CD4-positive, alpha-beta T cell (primary cell): Measurements from ENCODE around the gene RRP12. TPM values are rescaled to one million over a fixed set of nuclear protein-coding genes. Genes with fewer than 3 reads are reported as not detected.
A peak's percentile ranks its signal among the peaks of the same experiment; 100 is the strongest.

Experiments
- ATAC-seq: fragments of 200-7000 bp; cut with Tn5 transposase; one replicate; pipeline ENCODE4 v1.10.0; 2022; ENCODE audit warnings: mild to moderate bottlenecking; ENCODE audit not compliant: poor library complexity
- CTCF ChIA-PET: fragments of 350-600 bp; sonication (Branson Sonifier 250); formaldehyde crosslinking; loops from one replicate; lab custom pipeline; 2021; ENCODE audit warnings: antibody characterized with exemption, inconsistent platforms; lab: Charles Lee
- POLR2A ChIA-PET: fragments of 350-600 bp; sonication (Branson Sonifier 250); formaldehyde crosslinking; loops from one replicate; lab custom pipeline; 2021; ENCODE audit warnings: antibody characterized with exemption, inconsistent platforms; lab: Charles Lee
- DNase-seq, 14 experiments: peaks; one replicate each; pipeline ENCODE4 v3.0.0-alpha.2; 2013 to 2020; ENCODE audit warnings: mixed read lengths in 2 of 14
- H3K27ac ChIP-seq, 2 donors: one replicate each; pipeline versions ENCODE4 v1.5.1 to v1.7.0; 2013; ENCODE audit warnings: low read length in 2 of 2, low read depth in 1 of 2, mild to moderate bottlenecking in 1 of 2
- H3K27me3 ChIP-seq, 2 experiments: 1 replicate in 1 of 2; 2 replicates in 1 of 2; pipeline versions ENCODE4 v1.6.1 to v1.7.0; 2013; ENCODE audit warnings: low read length in 2 of 2, control low read depth in 1 of 2, mild to moderate bottlenecking in 1 of 2, moderate library complexity in 1 of 2; ENCODE audit not compliant: insufficient read depth in 2 of 2, control insufficient read depth in 1 of 2
- H3K36me3 ChIP-seq: one replicate; pipeline ENCODE4 v1.6.1; 2013; ENCODE audit warnings: low read length, control low read depth; ENCODE audit not compliant: insufficient read depth
- H3K4me1 ChIP-seq: one replicate; pipeline ENCODE4 v1.6.1; 2013; ENCODE audit warnings: low read length, control low read depth; ENCODE audit not compliant: insufficient read depth
- H3K4me3 ChIP-seq: one replicate; pipeline ENCODE4 v1.5.1; 2013; ENCODE audit warnings: mild to moderate bottlenecking, low read length, moderate library complexity
- H3K9me3 ChIP-seq, 2 experiments: 1 replicate in 1 of 2; 2 replicates in 1 of 2; pipeline versions ENCODE4 v1.6.1 to v1.7.0; 2013; ENCODE audit warnings: low read length in 2 of 2, mild to moderate bottlenecking in 2 of 2, control low read depth in 1 of 2, moderate library complexity in 1 of 2; ENCODE audit not compliant: control insufficient read depth in 1 of 2, insufficient read depth in 1 of 2
- H3K27ac Mint-ChIP-seq: one replicate; pipeline ENCODE4 v1.8.0; 2020; ENCODE audit warnings: mixed read lengths
- H3K27me3 Mint-ChIP-seq: one replicate; pipeline ENCODE4 v1.8.0; 2021; ENCODE audit warnings: mixed read lengths
- H3K36me3 Mint-ChIP-seq: one replicate; pipeline ENCODE4 v1.8.0; 2021; ENCODE audit warnings: low read depth, mixed read lengths
- H3K4me1 Mint-ChIP-seq: one replicate; pipeline ENCODE4 v1.8.0; 2021; ENCODE audit warnings: low read depth, mixed read lengths
- H3K4me3 Mint-ChIP-seq: one replicate; pipeline ENCODE4 v1.8.0; 2020; ENCODE audit warnings: mild to moderate bottlenecking, mixed read lengths
- H3K9me3 Mint-ChIP-seq: one replicate; pipeline ENCODE4 v1.8.0; 2020; ENCODE audit warnings: mixed read lengths
- intact Hi-C, 2 experiments: fragments of 100-400 bp; cut with DNase I in 1 of 2; cut with micrococcal nuclease in 1 of 2; formaldehyde crosslinking; loops; one replicate each; pipeline versions ENCODE4 v1.15.1 to v1.9.0; 2023 to 2025; cut with DNase I, micrococcal nuclease
- polyA plus RNA-seq, 2 donors: library from polyadenylated mRNA; unstranded; fragments of 120-200 nt; gene quantifications; one replicate each; pipeline ENCODE4 v1.2.1, GENCODE V29; 2013
- total RNA-seq, 174 experiments: library from RNA in 2 of 174; stranded (reverse) in 2 of 174; gene quantifications; one replicate each; pipeline ENCODE4 v1.2.3 and lab custom pipeline; 2021 to 2026
- TF ChIP-seq, protein P1 (sequence below): fragments of 200-600 bp; IDR thresholded peaks from one replicate; pipeline ENCODE4 v1.8.0; 2022; ENCODE audit warnings: antibody characterized with exemption, mild to moderate bottlenecking

RRP12 gene
- total RNA-seq, result 10 to 100 TPM; 84.2 to 87.6 TPM
- 9.0 TPM for polyA plus RNA-seq (2013, experiment 1 of 2)
- 14.2 TPM for polyA plus RNA-seq (2013, experiment 2 of 2)
- total RNA-seq (lab: John Stamatoyannopoulos, UW), result 15.4 to 653 (median 105) reads per million in 172 experiments

- peak within 1 kb of the TSS; percentile 85 for H3K4me3 ChIP-seq
- H3K27ac ChIP-seq, result peak within 1 kb of the TSS; percentile 81 to 97
- Mint-ChIP-seq H3K27ac (peak within 1 kb of the TSS; percentile 89), H3K27me3 (no peaks in the 10 kb centered on the region), H3K4me3 (peak within 1 kb of the TSS; percentile 95), H3K9me3 (no peaks in the 10 kb centered on the region), H3K4me1 (peaks cover 16% of the 10 kb centered on the region), H3K36me3 (peaks cover 12% of the 10 kb centered on the region)
- peak; percentile 64 to 98 (median 72) for DNase-seq
- intact Hi-C loops, result loop anchor here (1.0 to 5.0 kb wide), 10 partner anchors 25 to 336 kb away; partner anchors contain the start of genes ARHGAP19 (in 2 of the 2), FRAT2 (in 2 of the 2), AVPI1 (in 1 of the 2) and EXOSC1 (in 1 of the 2)
- ChIA-PET POLR2A (interaction anchor here (0.6 to 2.6 kb wide), 18 partner anchors 10 to 286 kb away, joined by 3 to 18 read pairs (median 4); partner anchors contain the start of genes ARHGAP19, AVPI1, FRAT1 and FRAT2), CTCF (interaction anchor here (0.8 to 1.7 kb wide), 7 partner anchors 9 to 98 kb away, joined by 3 to 6 read pairs (median 3); partner anchors contain the start of genes FRAT1 and UBTD1)
- peak; percentile 95 for ATAC-seq
- TF ChIP-seq, protein P1, sequence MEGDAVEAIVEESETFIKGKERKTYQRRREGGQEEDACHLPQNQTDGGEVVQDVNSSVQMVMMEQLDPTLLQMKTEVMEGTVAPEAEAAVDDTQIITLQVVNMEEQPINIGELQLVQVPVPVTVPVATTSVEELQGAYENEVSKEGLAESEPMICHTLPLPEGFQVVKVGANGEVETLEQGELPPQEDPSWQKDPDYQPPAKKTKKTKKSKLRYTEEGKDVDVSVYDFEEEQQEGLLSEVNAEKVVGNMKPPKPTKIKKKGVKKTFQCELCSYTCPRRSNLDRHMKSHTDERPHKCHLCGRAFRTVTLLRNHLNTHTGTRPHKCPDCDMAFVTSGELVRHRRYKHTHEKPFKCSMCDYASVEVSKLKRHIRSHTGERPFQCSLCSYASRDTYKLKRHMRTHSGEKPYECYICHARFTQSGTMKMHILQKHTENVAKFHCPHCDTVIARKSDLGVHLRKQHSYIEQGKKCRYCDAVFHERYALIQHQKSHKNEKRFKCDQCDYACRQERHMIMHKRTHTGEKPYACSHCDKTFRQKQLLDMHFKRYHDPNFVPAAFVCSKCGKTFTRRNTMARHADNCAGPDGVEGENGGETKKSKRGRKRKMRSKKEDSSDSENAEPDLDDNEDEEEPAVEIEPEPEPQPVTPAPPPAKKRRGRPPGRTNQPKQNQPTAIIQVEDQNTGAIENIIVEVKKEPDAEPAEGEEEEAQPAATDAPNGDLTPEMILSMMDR, result peak; percentile 5
- peaks cover 17% of the 10 kb centered on the region for H3K4me1 ChIP-seq
- no peaks in the 10 kb centered on the region for H3K27me3 ChIP-seq
- H3K36me3 ChIP-seq, result peaks cover 8% of the 10 kb centered on the region
- no peaks in the 10 kb centered on the region for H3K9me3 ChIP-seq
Measured at GRCh38 chr10:97400665-97401454, at the start of gene RRP12. RRP12 (minus strand) TSS chr10:97401340; CDS start chr10:97401231, 109 bp downstream.

DNA sequence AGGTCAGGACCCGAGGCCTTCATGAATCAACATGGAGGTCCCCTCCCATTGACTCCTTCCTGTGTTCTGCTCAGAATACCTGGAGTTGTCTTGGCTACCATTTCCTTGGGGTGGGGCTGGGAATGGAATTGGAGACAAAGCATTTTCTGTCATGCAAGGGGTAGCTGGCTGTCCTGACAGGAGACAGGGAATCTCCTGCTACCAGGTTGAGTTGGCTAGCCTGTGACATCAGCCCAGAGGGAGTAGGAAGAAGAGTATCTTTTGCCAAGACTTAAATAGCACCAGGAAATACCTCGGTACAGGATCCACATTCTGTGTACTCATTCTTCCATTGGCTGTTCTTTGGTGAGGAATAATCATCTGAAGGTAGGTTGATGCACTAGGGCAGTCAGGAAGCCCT, 49.7 kb upstream of the RRP12 start:
- Mint-ChIP-seq H3K27me3 (no peaks in the 10 kb centered on the region), H3K4me3 (peak overlapping the region; percentile 54), H3K9me3 (no peaks in the 10 kb centered on the region), H3K27ac (peak overlapping the region; percentile 55), H3K4me1 (peaks cover 53% of the 10 kb centered on the region), H3K36me3 (peaks cover 51% of the 10 kb centered on the region)
- H3K27me3 ChIP-seq, result no peaks in the 10 kb centered on the region
- peaks cover 31% of the 10 kb centered on the region for H3K4me1 ChIP-seq
- DNase-seq, result no peak
- CTCF ChIA-PET, result no interaction called here
- POLR2A ChIA-PET, result no interaction called here
- no peaks in the 10 kb centered on the region for H3K9me3 ChIP-seq
- intact Hi-C loops, result no loop called here
- H3K36me3 ChIP-seq, result peaks cover 30% of the 10 kb centered on the region
- no peak overlapping the region for H3K27ac ChIP-seq
- TF ChIP-seq, protein P1, result no peak
- no peak for ATAC-seq
- no peak overlapping the region for H3K4me3 ChIP-seq

- ATAC-seq, result peak; percentile 97
- intact Hi-C loops, result loop anchor here (1.0 to 5.0 kb wide), 7 partner anchors 19 to 186 kb away; partner anchors contain the start of genes MMS19 (in 1 of the 2), MORN4 (in 1 of the 2), PGAM1 (in 1 of the 2) and RRP12 (in 1 of the 2)
Measured at GRCh38 chr10:97445722-97446639, 44.8 kb upstream of the RRP12 start, which contains the start of the genes EXOSC1 and ZDHHC16. EXOSC1 (minus strand) TSS chr10:97446006; CDS start chr10:97445985, 21 bp downstream. ZDHHC16 (plus strand) TSS chr10:97446175; CDS start chr10:97451676, 5,501 bp downstream.

More at GRCh38 chr10:97445722-97446639, 44.8 kb upstream of the RRP12 start, which contains the start of the genes EXOSC1 and ZDHHC16:
- TF ChIP-seq, protein P1, result no peak
- Histone ChIP-seq H3K36me3 (peaks cover 14% of the 10 kb centered on the region), H3K4me3 (peak within 1 kb of the TSS; percentile 78), H3K4me1 (peaks cover 33% of the 10 kb centered on the region), H3K27ac (peak within 1 kb of the TSS; percentile 57 to 73), H3K9me3 (no peaks in the 10 kb centered on the region), H3K27me3 (no peaks in the 10 kb centered on the region)
- DNase-seq, result peak; percentile 73 to 95 (median 86)
- H3K4me1 Mint-ChIP-seq, result peaks cover 53% of the 10 kb centered on the region
- H3K27ac Mint-ChIP-seq, result peak within 1 kb of the TSS; percentile 95
- H3K4me3 Mint-ChIP-seq, result peak within 1 kb of the TSS; percentile 100
- H3K27me3 Mint-ChIP-seq, result no peaks in the 10 kb centered on the region
- POLR2A ChIA-PET, result interaction anchor here (0.6 to 1.0 kb wide), 2 partner anchors 13 to 45 kb away, joined by 3 read pairs; partner anchors contain the start of gene RRP12
- CTCF ChIA-PET, result no interaction called here
- peaks cover 47% of the 10 kb centered on the region for H3K36me3 Mint-ChIP-seq
- no peaks in the 10 kb centered on the region for H3K9me3 Mint-ChIP-seq
